HuH-7 (cell line): ENCODE results near the gene DOCK3.
"Not testable (repeated sequence)": the region's sequence is repeated elsewhere in the genome, so short reads cannot be mapped to it uniquely, and the experiment has no call there.

Source experiments
- DNase-seq: peaks from one replicate; pipeline ENCODE4 v3.0.0; 2011; ENCODE audit warnings: low spot score

DOCK3 gene

GRCh38 chr3:51224843-51225242, 550.1 kb downstream of the DOCK3 start:
- DNase-seq, result no peak

GRCh38 chr3:51242939-51243338, 568.2 kb downstream of the DOCK3 start:
- DNase-seq, result no peak

GRCh38 chr3:51243924-51244323, 569.2 kb downstream of the DOCK3 start:
- DNase-seq, result no peak

- no peak for DNase-seq
Observed at GRCh38 chr3:51245867-51246266, 571.1 kb downstream of the DOCK3 start.

GRCh38 chr3:51257870-51258269, 583.1 kb downstream of the DOCK3 start:
- no peak for DNase-seq

- DNase-seq, result not testable (repeated sequence)
Observed at GRCh38 chr3:51264166-51264565, 589.4 kb downstream of the DOCK3 start.

- no peak for DNase-seq
Observed at GRCh38 chr3:51268132-51268531, 593.4 kb downstream of the DOCK3 start.

GRCh38 chr3:51269466-51269865, 594.7 kb downstream of the DOCK3 start:
- DNase-seq, result no peak

- DNase-seq, result no peak
Observed at GRCh38 chr3:51270559-51270958, 595.8 kb downstream of the DOCK3 start.

- DNase-seq, result no peak
Observed at GRCh38 chr3:51271172-51271571, 596.4 kb downstream of the DOCK3 start.

- DNase-seq, result no peak
Observed at GRCh38 chr3:51274052-51274451, 599.3 kb downstream of the DOCK3 start.

- no peak for DNase-seq
Observed at GRCh38 chr3:51275111-51275805, 600.5 kb downstream of the DOCK3 start.

GRCh38 chr3:51276046-51276445, 601.3 kb downstream of the DOCK3 start:
- DNase-seq, result no peak

- no peak for DNase-seq
Observed at GRCh38 chr3:51279448-51279847, 604.7 kb downstream of the DOCK3 start.

- no peak for DNase-seq
Observed at GRCh38 chr3:51280176-51280575, 605.4 kb downstream of the DOCK3 start.

GRCh38 chr3:51282931-51283330, 608.2 kb downstream of the DOCK3 start:
- DNase-seq, result no peak

- no peak for DNase-seq
Observed at GRCh38 chr3:51283421-51283820, 608.7 kb downstream of the DOCK3 start.

- DNase-seq, result no peak
Observed at GRCh38 chr3:51295625-51296024, 620.9 kb downstream of the DOCK3 start.

GRCh38 chr3:51297333-51297732, 622.6 kb downstream of the DOCK3 start:
- DNase-seq, result no peak

- DNase-seq, result no peak
Observed at GRCh38 chr3:51304230-51304629, 629.5 kb downstream of the DOCK3 start.

- DNase-seq, result no peak
Observed at GRCh38 chr3:51306093-51306492, 631.4 kb downstream of the DOCK3 start.

GRCh38 chr3:51307458-51307857, 632.7 kb downstream of the DOCK3 start:
- no peak for DNase-seq

- not testable (repeated sequence) for DNase-seq
Observed at GRCh38 chr3:51307945-51308607, 633.3 kb downstream of the DOCK3 start.

- peak; percentile 44 for DNase-seq
Observed at GRCh38 chr3:51311055-51311454, 636.3 kb downstream of the DOCK3 start.
